OCI-LY3 (cell line): Measurements from ENCODE around the gene SFRP5.

ENCODE experiments used
- H2AFZ ChIP-seq: fragments of 200-600, 300-600 bp; shearing (Covaris generic); 2 replicates; pipeline ENCODE4 v1.6.0; 2014; ENCODE audit warnings: antibody characterized with exemption, low read depth, low read length
- H3K27ac ChIP-seq: fragments of 200-600, 300-600 bp; sonication (generic); 2 replicates; pipeline ENCODE4 v1.5.1; 2014; ENCODE audit warnings: mild to moderate bottlenecking, low read length, moderate library complexity, mixed read lengths
- H3K27me3 ChIP-seq: fragments of 200-600, 300-600 bp; sonication (generic); 2 replicates; pipeline ENCODE4 v1.6.1; 2014; ENCODE audit warnings: low read depth, low read length, mixed read lengths
- H3K36me3 ChIP-seq: fragments of 200-600, 300-600 bp; sonication (generic); replicated peaks from 2 replicates; pipeline ENCODE3; 2014; ENCODE audit warnings: low read depth, low read length, mixed read lengths
- H3K4me1 ChIP-seq: fragments of 300-600, 200-600 bp; sonication (generic); 2 replicates; pipeline ENCODE4 v1.6.1; 2014; ENCODE audit warnings: low read length, mixed read lengths
- H3K4me2 ChIP-seq: fragments of 200-600, 300-600 bp; sonication (generic); 2 replicates; pipeline ENCODE4 v1.6.1; 2014; ENCODE audit warnings: low read length, mixed read lengths
- H3K4me3 ChIP-seq: fragments of 300-600, 200-600 bp; sonication (generic); 2 replicates; pipeline ENCODE4 v1.5.1; 2014; ENCODE audit warnings: antibody characterized with exemption, mild to moderate bottlenecking, low read length, moderate library complexity
- H3K79me2 ChIP-seq: fragments of 300-600, 200-600 bp; shearing (Covaris generic); 2 replicates; pipeline ENCODE4 v1.6.1; 2014; ENCODE audit warnings: mild to moderate bottlenecking, low read length, mixed read lengths
- H3K9ac ChIP-seq: fragments of 300-600, 200-600 bp; shearing (Covaris generic); 2 replicates; pipeline ENCODE4 v1.6.0; 2014; ENCODE audit warnings: mild to moderate bottlenecking, low read length, moderate library complexity
- H3K9me3 ChIP-seq: fragments of 200-600, 300-600 bp; shearing (Covaris generic); 2 replicates; pipeline ENCODE4 v1.6.1; 2014; ENCODE audit warnings: low read length, mixed read lengths; ENCODE audit not compliant: insufficient read depth
- H4K20me1 ChIP-seq: fragments of 200-600, 300-600 bp; sonication (generic); 2 replicates; pipeline ENCODE4 v1.6.1; 2016; ENCODE audit warnings: low read length, mixed read lengths; ENCODE audit not compliant: insufficient read depth
- CTCF ChIP-seq: fragments of 200-600, 300-600 bp; sonication (generic); IDR thresholded peaks from 2 replicates; pipeline ENCODE4 v1.5.1; 2014; ENCODE audit warnings: antibody characterized with exemption, low read length, low read depth
- EZH2phosphoT487 ChIP-seq: fragments of 200-600 bp; shearing (Covaris generic); IDR thresholded peaks from 2 replicates; pipeline ENCODE4 v1.6.1; 2018; ENCODE audit warnings: antibody characterized with exemption, mixed run types, low read depth

Gene SFRP5

GRCh38 chr10:97800474-97800873, 28.7 kb upstream of the SFRP5 start:
- Histone ChIP-seq H3K4me1 (no peaks in the 10 kb centered on the region), H3K4me2 (no peak overlapping the region), H3K79me2 (no peaks in the 10 kb centered on the region), H3K9me3 (no peaks in the 10 kb centered on the region), H3K4me3 (no peak overlapping the region), H4K20me1 (no peaks in the 10 kb centered on the region), H3K27me3 (peaks cover 10% of the 10 kb centered on the region; the same call in 1 of the 2 replicates), H3K9ac (no peak overlapping the region), H2AFZ (no peak overlapping the region), H3K36me3 (no peaks in the 10 kb centered on the region), H3K27ac (no peak overlapping the region)
- no peak for TF ChIP-seq CTCF
- no peak for TF ChIP-seq EZH2phosphoT487

- H3K4me1 ChIP-seq, result no peaks in the 10 kb centered on the region
- H3K4me3 ChIP-seq, result no peak overlapping the region
- H3K36me3 ChIP-seq, result no peaks in the 10 kb centered on the region
- no peaks in the 10 kb centered on the region for H4K20me1 ChIP-seq
- H3K9ac ChIP-seq, result no peak overlapping the region
- no peaks in the 10 kb centered on the region for H3K9me3 ChIP-seq
- no peak overlapping the region for H3K27ac ChIP-seq
- peaks cover 10% of the 10 kb centered on the region; the same call in 1 of the 2 replicates for H3K27me3 ChIP-seq
- H3K79me2 ChIP-seq, result no peaks in the 10 kb centered on the region
- H3K4me2 ChIP-seq, result no peak overlapping the region
- no peak overlapping the region for H2AFZ ChIP-seq
- TF ChIP-seq CTCF, result no peak
- TF ChIP-seq EZH2phosphoT487, result no peak
Measured at GRCh38 chr10:97798958-97799610, 27.3 kb upstream of the SFRP5 start.

GRCh38 chr10:97796651-97797050, 24.9 kb upstream of the SFRP5 start:
- TF ChIP-seq CTCF, result no peak
- TF ChIP-seq EZH2phosphoT487, result no peak
- no peak overlapping the region for H3K4me2 ChIP-seq
- no peak overlapping the region for H3K4me3 ChIP-seq
- H3K27me3 ChIP-seq, result peaks cover 10% of the 10 kb centered on the region; the same call in 1 of the 2 replicates
- no peak overlapping the region for H2AFZ ChIP-seq
- H3K27ac ChIP-seq, result no peak overlapping the region
- no peaks in the 10 kb centered on the region for H3K36me3 ChIP-seq
- H3K4me1 ChIP-seq, result no peaks in the 10 kb centered on the region
- no peaks in the 10 kb centered on the region for H3K9me3 ChIP-seq
- H3K79me2 ChIP-seq, result no peaks in the 10 kb centered on the region
- no peaks in the 10 kb centered on the region for H4K20me1 ChIP-seq
- H3K9ac ChIP-seq, result no peak overlapping the region

- Histone ChIP-seq H3K27me3 (peaks cover 10% of the 10 kb centered on the region; the same call in 1 of the 2 replicates), H3K79me2 (no peaks in the 10 kb centered on the region), H2AFZ (no peak overlapping the region), H3K9ac (no peak overlapping the region), H4K20me1 (no peaks in the 10 kb centered on the region), H3K4me3 (no peak overlapping the region), H3K4me2 (no peak overlapping the region), H3K9me3 (no peaks in the 10 kb centered on the region), H3K36me3 (no peaks in the 10 kb centered on the region), H3K27ac (no peak overlapping the region), H3K4me1 (no peaks in the 10 kb centered on the region)
- TF ChIP-seq EZH2phosphoT487 (no peak), CTCF (no peak)
Measured at GRCh38 chr10:97795886-97796285, 24.1 kb upstream of the SFRP5 start.
